Testis (tissue), 3 donors: ENCODE data around the gene ADRB2. TPM values are rescaled to one million over a fixed set of nuclear protein-coding genes. Genes with fewer than 3 reads are reported as not detected.
"Not testable (repeated sequence)": the region's sequence is repeated elsewhere in the genome, so short reads cannot be mapped to it uniquely, and the experiment has no call there.

Experiments used
- DNase-seq: peaks from one replicate; pipeline ENCODE4 v3.0.0-alpha.2; 2019
- H3K27ac ChIP-seq, 2 donors: fragments of 200-600 bp; sonication (generic); one replicate each; pipeline ENCODE4 v1.5.1; 2019
- H3K27me3 ChIP-seq: fragments of 200-600 bp; sonication (generic); one replicate; pipeline ENCODE4 v1.5.1; 2019
- H3K36me3 ChIP-seq: fragments of 200-600 bp; sonication (generic); one replicate; pipeline ENCODE4 v1.5.1; 2017; ENCODE audit warnings: low read depth; ENCODE audit errors: missing control alignments
- H3K4me1 ChIP-seq: fragments of 200-600 bp; sonication (generic); one replicate; pipeline ENCODE4 v1.5.1; 2019
- H3K4me3 ChIP-seq, 2 donors: fragments of 200-600 bp; sonication (generic); one replicate each; pipeline ENCODE4 v1.5.1; 2017 to 2019
- H3K9me3 ChIP-seq: fragments of 200-600 bp; sonication (generic); one replicate; pipeline ENCODE4 v1.5.1; 2017
- CTCF ChIP-seq, 3 experiments: fragments of 450-650 bp in 2 of 3; fragments of 200-600 bp in 1 of 3; sonication (generic) in 1 of 3; IDR thresholded peaks; one replicate each; pipeline ENCODE4 v1.5.1; 2016 to 2019; ENCODE audit warnings: antibody characterized with exemption in 3 of 3, mild to moderate bottlenecking in 2 of 3, moderate library complexity in 1 of 3
- POLR2A ChIP-seq: fragments of 450-650 bp; IDR thresholded peaks from one replicate; pipeline ENCODE4 v1.6.1; 2017; ENCODE audit warnings: antibody characterized with exemption, mild to moderate bottlenecking, moderate library complexity
- WGBS, 2 donors: methylation state at CpG; one replicate each; pipeline ENCODE4 v1.1.5; 2018; 5-methylcytosine and 5-hydroxymethylcytosine counted together
- intact Hi-C: fragments of 100-400 bp; cut with DNase I; formaldehyde crosslinking; loops from one replicate; pipeline ENCODE4 v1.15.1; 2023; ENCODE audit warnings: low total_unique reads
- polyA plus RNA-seq: library from polyadenylated mRNA; stranded (reverse); fragments of 350-450 nt; fragmentation: Illumina TruSeq; extraction: RNeasy Lipid Tissue Mini Kit (QIAGEN cat#74804); gene quantifications from one replicate; pipeline ENCODE4 v1.2.3, GENCODE V29; 2014; ENCODE audit warnings: low read depth, low replicate concordance; ENCODE audit not compliant: insufficient read depth
- total RNA-seq, 2 donors: library from RNA; depleted of rRNA; stranded (reverse); fragments of >200 nt; gene quantifications; one replicate each; pipeline ENCODE4 v1.2.3, GENCODE V29; 2016

ADRB2 gene
- total and polyA plus RNA-seq, 3 donors from 2014 or later = 0.76 to 0.93 (median 0.79) TPM

DNA sequence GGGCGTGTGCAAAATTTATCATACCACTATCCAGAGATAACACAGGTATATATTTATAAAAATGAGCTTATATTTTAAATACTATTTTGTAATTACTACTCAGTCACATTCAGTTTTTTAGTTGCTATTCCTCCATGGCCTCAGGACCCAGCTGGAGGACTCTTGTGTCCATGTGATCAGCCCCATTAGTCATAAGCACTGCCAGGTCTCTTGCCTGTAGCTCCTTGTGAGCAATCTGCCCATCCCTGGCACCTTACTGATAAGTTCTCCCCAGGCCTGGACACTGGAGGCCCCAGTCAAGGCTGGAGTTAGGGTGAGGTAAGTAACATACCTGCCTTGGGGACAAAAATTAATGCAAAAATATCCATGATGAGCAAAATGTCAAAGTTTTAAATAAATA, 29.5 kb upstream of the ADRB2 start:
- Histone ChIP-seq H3K27ac (no peak overlapping the region), H3K9me3 (no peaks in the 10 kb centered on the region), H3K36me3 (no peaks in the 10 kb centered on the region), H3K27me3 (no peaks in the 10 kb centered on the region), H3K4me3 (no peak overlapping the region), H3K4me1 (no peaks in the 10 kb centered on the region)
- intact Hi-C loops = no loop called here
- 93 to 100% methylated on average over 1 of the region's 1 CpG for WGBS, 2 donors
- no peak for DNase-seq
- TF ChIP-seq POLR2A (no peak), CTCF (IDR thresholded peaks at IDR 0.05) (no peak)

- DNase-seq = no peak
- 75 to 90% methylated on average over 1 of the region's 1 CpG for WGBS, 2 donors
- H3K27ac ChIP-seq = no peak overlapping the region
- no peaks in the 10 kb centered on the region for H3K36me3 ChIP-seq
- no peak overlapping the region for H3K4me3 ChIP-seq
- no peaks in the 10 kb centered on the region for H3K9me3 ChIP-seq
- TF ChIP-seq POLR2A (no peak), CTCF (IDR thresholded peaks at IDR 0.05) (no peak)
- H3K4me1 ChIP-seq = no peaks in the 10 kb centered on the region
- intact Hi-C loops = no loop called here
- H3K27me3 ChIP-seq = no peaks in the 10 kb centered on the region
Observed at GRCh38 chr5:148798786-148799185, 27.6 kb upstream of the ADRB2 start.

DNA sequence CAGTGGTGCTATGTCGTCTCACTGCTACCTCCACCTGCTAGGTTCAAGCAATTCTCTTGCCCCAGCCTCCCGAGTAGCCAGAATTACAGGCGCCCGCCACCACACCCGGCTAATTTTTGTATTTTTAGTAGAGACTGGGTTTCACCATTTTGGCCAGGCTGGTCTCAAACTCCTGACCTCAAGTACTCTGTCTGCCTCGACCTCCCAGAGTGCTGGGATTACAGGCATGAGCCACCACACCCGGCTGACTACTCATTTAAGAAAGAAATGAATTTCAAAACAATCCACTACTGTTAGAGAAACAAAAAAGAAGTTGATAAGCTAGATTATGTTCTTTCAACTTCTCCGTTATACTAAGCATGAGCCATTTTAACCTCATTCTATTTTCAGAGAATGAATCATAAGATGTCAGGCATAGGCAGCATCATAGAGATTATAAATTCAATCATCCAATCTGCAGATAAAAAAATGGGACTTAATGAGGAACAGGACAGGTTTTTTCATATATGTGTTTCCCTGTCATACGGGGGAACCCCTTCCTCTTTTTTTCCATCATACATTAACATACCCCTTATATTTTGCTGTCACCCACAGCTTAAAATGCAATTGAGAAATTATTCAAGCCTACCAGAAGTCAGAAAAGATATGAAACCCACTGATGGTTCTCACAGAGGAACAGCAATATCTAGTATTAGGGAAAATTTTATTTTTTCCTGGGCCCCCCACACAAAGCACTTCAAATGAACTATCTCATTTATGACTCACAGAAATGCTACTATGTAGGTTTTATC, 26.5 kb upstream of the ADRB2 start:
- 89 to 91% methylated on average over 9 of the region's 9 CpGs for WGBS, 2 donors
- Histone ChIP-seq H3K27me3 (no peaks in the 10 kb centered on the region), H3K4me1 (no peaks in the 10 kb centered on the region), H3K9me3 (no peaks in the 10 kb centered on the region), H3K27ac (no peak overlapping the region), H3K36me3 (no peaks in the 10 kb centered on the region), H3K4me3 (no peak overlapping the region)
- DNase-seq = no peak
- TF ChIP-seq POLR2A = no peak
- no peak for TF ChIP-seq CTCF (IDR thresholded peaks at IDR 0.05)
- intact Hi-C loops = no loop called here

DNA sequence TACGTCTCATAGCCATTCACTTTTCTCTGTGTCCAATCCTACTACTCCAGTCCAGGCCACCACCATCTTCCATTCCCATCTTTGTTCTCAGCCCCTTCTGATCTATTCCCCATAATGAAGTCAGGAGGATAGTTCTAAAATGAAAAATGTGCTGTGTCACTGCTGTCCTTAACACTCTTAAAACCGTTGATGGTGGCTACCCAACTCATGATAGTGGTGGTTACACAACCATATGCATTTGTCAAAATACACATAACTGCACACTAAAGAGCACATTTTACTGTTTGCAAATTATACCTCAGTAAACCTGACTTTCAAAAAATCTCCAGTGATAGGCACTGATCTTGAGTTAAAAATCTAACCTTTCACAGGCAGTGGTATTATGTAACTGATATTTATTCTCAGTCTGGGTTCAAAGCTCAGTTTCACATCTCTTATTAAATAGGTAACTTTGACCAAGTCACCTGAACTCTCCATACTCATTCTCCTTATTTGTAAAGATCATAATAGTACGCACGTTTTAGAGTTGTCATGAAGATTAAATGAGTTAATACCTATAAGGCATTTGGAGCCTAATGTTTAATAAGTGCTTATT, 24.6 kb upstream of the ADRB2 start:
- 83 to 86% methylated on average over 4 of the region's 4 CpGs for WGBS, 2 donors
- H3K27me3 ChIP-seq = no peaks in the 10 kb centered on the region
- intact Hi-C loops = no loop called here
- no peak overlapping the region for H3K27ac ChIP-seq
- TF ChIP-seq CTCF (IDR thresholded peaks at IDR 0.05) (no peak), POLR2A (no peak)
- no peak for DNase-seq
- no peaks in the 10 kb centered on the region for H3K36me3 ChIP-seq
- H3K4me3 ChIP-seq = no peak overlapping the region
- H3K4me1 ChIP-seq = no peaks in the 10 kb centered on the region
- H3K9me3 ChIP-seq = no peaks in the 10 kb centered on the region

DNA sequence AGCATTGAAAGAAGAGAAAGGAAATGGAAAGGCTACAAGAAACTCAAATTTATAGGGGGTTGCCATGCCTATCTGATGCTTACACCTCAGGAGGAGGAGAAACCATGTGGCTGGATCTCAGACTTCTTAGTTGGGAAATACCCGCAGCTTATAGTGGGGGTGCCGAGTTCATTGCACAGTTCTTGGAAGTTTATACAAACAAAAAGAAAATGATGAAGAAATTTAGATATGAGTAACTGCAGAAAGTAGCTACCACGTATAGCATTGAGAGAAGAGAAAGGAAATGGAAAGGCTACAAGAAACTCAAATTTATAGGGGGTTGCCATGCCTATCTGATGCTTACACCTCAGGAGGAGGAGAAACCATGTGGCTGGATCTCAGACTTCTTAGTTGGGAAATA, 23.0 kb upstream of the ADRB2 start:
- 82 to 91% methylated on average over 3 of the region's 3 CpGs for WGBS, 2 donors
- H3K9me3 ChIP-seq, H3K36me3 ChIP-seq, H3K27ac ChIP-seq, intact Hi-C loops, DNase-seq, H3K4me3 ChIP-seq, H3K4me1 ChIP-seq, H3K27me3 ChIP-seq: not testable (repeated sequence)
